Stomach (tissue), 4 donors: Measurements from ENCODE around the gene PPP2R2B.

ENCODE experiments used
- CTCF ChIP-seq, 7 experiments: fragments of 450-650 bp in 4 of 7; fragments of 200-600 bp in 3 of 7; sonication (generic) in 3 of 7; IDR thresholded peaks; one replicate each; pipeline ENCODE4 v1.5.1; 2016 to 2019; ENCODE audit warnings: antibody characterized with exemption in 7 of 7, control low read depth in 2 of 7, mild to moderate bottlenecking in 1 of 7
- EP300 ChIP-seq: sonication (generic); formaldehyde crosslinking; IDR thresholded peaks from one replicate; pipeline ENCODE4 v1.6.1; 2017; ENCODE audit warnings: antibody characterized with exemption
- POLR2A ChIP-seq, 4 donors: fragments of 450-650 bp; IDR thresholded peaks; one replicate each; pipeline ENCODE4 v1.6.1; 2016; ENCODE audit warnings: antibody characterized with exemption in 4 of 4, control low read depth in 2 of 4, mild to moderate bottlenecking in 1 of 4, moderate library complexity in 1 of 4
- POLR2AphosphoS5 ChIP-seq, 3 donors: sonication (generic); formaldehyde crosslinking; IDR thresholded peaks; one replicate each; pipeline ENCODE4 v1.6.1; 2016; ENCODE audit warnings: antibody characterized with exemption in 3 of 3

GRCh38 chr5:146796144-146796543 is 82.4 kb downstream of the PPP2R2B start:
- TF ChIP-seq POLR2A (IDR thresholded peaks at IDR 0.05) (no peak), CTCF (IDR thresholded peaks at IDR 0.05) (no peak), POLR2AphosphoS5 (IDR thresholded peaks at IDR 0.05) (no peak), EP300 (no peak)
